Stimulated activated CD8-positive, alpha-beta memory T cell treated with anti-CD3 and anti-CD28 coated beads, Interleukin-4, amount 100 ng/mL, for 1 hour (primary cell): ENCODE data around the gene LAMA2.

Experiments used
- DNase-seq, 2 donors: peaks; one replicate each; pipeline ENCODE4 v3.0.0-alpha.2; 2020; ENCODE audit warnings: low read depth in 2 of 2, low spot score in 1 of 2

LAMA2 gene

GRCh38 chr6:129417416-129418086 lies 534.6 kb downstream of the LAMA2 start:
- no peak for DNase-seq

- DNase-seq = no peak
These were observed 536.4 kb downstream of the LAMA2 start for GRCh38 chr6:129419324-129419723.

DNA sequence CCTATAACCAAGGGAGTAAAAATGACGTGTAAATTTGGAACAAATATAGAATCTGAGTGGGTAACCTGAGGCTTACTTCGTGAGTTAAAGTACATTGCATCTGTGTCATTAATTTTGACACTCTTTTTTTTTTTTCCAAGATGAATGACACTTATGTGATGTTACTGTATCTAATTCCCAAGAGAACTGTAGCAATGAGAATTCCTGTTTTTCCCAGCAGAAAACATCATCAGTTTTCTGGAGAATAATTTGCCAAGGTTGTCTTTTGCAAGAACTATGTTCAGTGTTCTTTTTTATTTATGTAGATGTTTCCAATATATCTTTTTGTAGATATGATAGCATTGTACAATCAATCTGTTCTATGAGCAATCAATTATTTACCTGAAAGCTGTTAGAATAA lies 543.4 kb downstream of the LAMA2 start:
- DNase-seq = no peak

- DNase-seq = no peak
These were observed 547.0 kb downstream of the LAMA2 start for GRCh38 chr6:129429956-129430355.

GRCh38 chr6:129432738-129433137 lies 549.8 kb downstream of the LAMA2 start:
- DNase-seq = no peak

DNA sequence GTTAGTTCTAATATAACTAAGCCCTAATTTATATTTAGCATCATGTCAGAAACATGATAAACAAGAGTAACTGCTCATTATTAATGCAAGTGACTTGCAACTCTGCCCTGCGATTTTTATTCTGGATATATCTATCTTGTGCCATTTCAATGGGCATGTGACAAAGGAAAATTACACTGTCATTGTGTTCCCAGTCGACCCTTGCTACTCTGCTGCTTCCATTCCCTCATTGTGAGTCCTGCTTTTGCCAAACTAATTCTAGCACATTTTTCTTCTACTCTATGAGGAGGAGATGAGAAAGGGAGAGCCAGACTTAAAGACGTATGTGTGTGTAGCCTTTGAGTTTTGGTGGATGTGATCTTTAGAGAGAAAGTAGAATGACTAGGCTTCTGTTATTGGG lies 551.2 kb downstream of the LAMA2 start:
- no peak for DNase-seq

- no peak for DNase-seq
These were observed 557.8 kb downstream of the LAMA2 start for GRCh38 chr6:129440691-129441090.

DNA sequence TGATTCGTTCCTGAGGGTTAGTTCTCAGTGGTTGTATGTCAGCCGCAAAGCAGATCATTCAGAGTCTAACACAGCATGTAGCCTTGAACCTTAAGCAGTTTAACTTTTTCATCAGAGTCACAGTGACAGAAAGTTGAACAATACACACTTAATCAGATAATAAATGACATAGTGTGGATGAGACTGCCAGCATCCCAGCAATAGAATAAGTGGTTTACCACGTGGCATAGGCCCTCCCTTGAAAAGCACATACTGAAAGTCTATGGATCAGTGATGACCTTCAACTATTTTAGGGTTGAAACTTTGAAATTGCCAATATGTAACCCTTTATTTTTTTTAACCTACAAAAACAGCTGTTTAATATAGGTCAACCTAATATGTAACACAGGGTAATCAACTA lies 561.7 kb downstream of the LAMA2 start:
- no peak for DNase-seq

GRCh38 chr6:129446272-129447197 lies 563.6 kb downstream of the LAMA2 start:
- DNase-seq = no peak

- no peak for DNase-seq
These were observed 564.2 kb downstream of the LAMA2 start for GRCh38 chr6:129447198-129447565.

GRCh38 chr6:129448965-129449364 lies 566.0 kb downstream of the LAMA2 start:
- no peak for DNase-seq

GRCh38 chr6:129451187-129451586 lies 568.2 kb downstream of the LAMA2 start:
- DNase-seq = no peak

GRCh38 chr6:129453073-129453472 lies 570.1 kb downstream of the LAMA2 start:
- DNase-seq = no peak

DNA sequence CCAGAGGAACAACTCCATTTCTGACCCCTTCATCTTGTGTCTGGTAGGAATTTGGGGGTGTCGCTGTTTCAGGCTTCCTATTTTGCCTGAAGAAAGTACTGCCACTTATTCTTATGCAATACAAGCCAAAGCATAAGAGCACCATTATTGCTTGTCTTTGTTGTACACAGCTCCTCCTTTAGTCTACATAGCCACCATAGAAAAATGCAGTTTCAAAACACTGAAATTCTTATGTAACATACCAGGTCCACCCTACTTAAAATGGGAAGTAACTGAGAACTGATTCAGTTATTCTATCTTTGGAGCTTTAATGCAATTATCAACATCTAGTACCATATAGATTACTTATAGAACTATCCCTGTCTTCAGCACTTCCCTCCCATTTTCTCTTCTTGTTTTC lies 571.5 kb downstream of the LAMA2 start:
- DNase-seq = no peak

DNA sequence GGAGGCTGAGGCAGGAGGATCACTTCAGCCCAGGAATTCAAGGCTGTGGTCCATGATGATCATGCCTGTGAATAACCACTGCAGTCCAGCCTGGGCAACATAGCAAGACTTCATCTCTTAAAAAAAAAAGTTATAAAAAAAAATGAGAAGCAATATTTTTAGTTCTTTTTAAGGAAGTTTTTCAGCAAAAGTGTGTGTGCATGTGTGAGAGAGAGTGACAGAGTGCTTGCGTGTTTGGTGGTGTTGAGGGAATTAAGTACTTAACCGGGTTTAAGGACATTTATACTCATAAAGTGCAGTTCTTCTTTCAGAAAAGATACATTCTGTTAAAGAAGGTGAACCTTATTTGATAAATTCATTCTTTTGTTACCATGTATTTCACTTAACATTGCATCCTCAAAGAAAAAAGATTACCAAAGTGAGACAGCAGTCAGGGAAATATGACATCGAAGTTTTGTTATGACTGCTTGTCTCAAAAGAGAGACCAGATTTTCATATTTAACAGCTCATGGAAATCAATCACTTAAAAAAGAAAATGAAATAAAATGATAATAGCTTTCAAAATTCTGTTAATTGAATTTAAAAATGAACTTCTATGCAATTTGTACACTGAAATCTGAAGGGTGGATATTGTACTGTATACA lies 572.3 kb downstream of the LAMA2 start:
- DNase-seq = no peak

DNA sequence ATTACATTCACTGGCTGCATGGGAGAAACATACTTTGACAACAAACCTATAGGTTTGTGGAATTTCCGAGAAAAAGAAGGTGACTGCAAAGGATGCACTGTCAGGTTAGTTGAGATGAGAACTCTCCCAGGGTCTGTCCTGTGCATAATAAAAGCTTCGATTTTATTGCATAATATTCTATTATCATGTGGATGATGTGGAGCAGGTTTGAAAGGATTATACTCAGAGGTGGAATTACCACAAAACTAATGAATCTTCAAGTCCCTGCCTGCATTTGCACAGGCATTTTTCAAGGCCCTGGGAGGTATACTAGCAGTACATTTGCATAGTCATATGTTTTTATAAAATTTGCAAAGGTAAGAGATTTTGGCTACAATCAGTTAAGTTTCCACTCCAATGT lies 577.3 kb downstream of the LAMA2 start:
- DNase-seq = no peak

GRCh38 chr6:129469070-129469662 lies 586.2 kb downstream of the LAMA2 start:
- DNase-seq = no peak

GRCh38 chr6:129472239-129472638 lies 589.3 kb downstream of the LAMA2 start:
- no peak for DNase-seq

DNA sequence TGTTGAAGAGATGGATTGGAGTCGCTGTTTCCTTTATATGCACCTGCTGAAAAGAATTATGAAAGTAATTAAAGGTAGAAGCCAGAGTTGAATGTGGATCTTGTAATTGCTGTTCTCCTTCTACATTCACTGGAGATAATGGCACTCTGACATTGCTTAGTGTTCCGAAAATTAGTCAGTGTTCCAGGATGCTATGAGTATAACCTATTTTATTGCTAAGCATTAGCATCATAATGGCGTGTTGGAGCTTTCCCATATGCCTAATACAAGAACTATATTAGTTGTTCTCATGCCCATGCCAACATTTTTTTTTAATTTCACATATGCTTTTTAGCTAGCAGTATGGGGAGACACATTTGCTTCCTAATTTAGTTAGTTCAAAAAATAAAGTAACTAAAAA lies 590.6 kb downstream of the LAMA2 start:
- no peak for DNase-seq

GRCh38 chr6:129475477-129476247 lies 592.7 kb downstream of the LAMA2 start:
- DNase-seq = no peak

DNA sequence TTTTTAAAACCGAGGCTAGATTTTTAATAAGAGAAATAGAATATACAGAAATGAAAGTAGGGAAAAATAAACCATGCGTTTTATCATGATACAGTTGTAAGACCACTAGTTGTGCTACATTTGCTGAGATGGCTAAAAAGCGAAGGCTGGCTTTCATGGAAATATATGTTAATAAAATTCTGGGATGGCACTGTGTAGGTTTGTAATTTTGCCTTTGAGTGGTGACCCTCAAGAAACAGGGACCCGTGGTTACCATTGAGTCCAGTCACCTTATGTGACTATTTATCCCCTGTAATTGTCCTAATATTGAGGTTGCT lies 593.3 kb downstream of the LAMA2 start:
- DNase-seq = no peak
